Astrocyte (in vitro differentiated cells and primary cell): ENCODE data around the gene PTPRM. TPM values are rescaled to one million over a fixed set of nuclear protein-coding genes. Genes with fewer than 3 reads are reported as not detected.
A peak's percentile ranks its signal among the peaks of the same experiment; 100 is the strongest.

Source experiments
- DNase-seq: peaks from one replicate; pipeline ENCODE4 v3.0.0-alpha.2; 2010; ENCODE audit warnings: low read depth
- FAIRE-seq: peaks from 2 replicates; lab custom pipeline; 2011; peaks lifted over from hg19 to GRCh38; lab: Jason Lieb, UNC
- H2AFZ ChIP-seq: 2 replicates; pipeline ENCODE4 v1.6.0; 2012; ENCODE audit warnings: low read depth, low read length, inconsistent platforms
- H3K27ac ChIP-seq: 2 replicates; pipeline ENCODE4 v1.5.1; 2011; ENCODE audit warnings: low read depth, low read length, inconsistent platforms
- H3K27me3 ChIP-seq: 2 replicates; pipeline ENCODE4 v1.6.0; 2011; ENCODE audit warnings: low read length, inconsistent platforms; ENCODE audit not compliant: insufficient read depth
- H3K36me3 ChIP-seq: 2 replicates; pipeline ENCODE4 v1.5.1; 2011; ENCODE audit warnings: low read length, inconsistent platforms; ENCODE audit not compliant: insufficient read depth
- H3K4me1 ChIP-seq: 2 replicates; pipeline ENCODE4 v1.5.1; 2011; ENCODE audit warnings: low read length, inconsistent platforms; ENCODE audit not compliant: insufficient read depth
- H3K4me2 ChIP-seq: 2 replicates; pipeline ENCODE4 v1.6.0; 2012; ENCODE audit warnings: low read length, inconsistent platforms
- H3K4me3 ChIP-seq: 2 replicates; pipeline ENCODE4 v1.5.1; 2011; ENCODE audit warnings: low read depth, mild to moderate bottlenecking, low read length, inconsistent platforms; ENCODE audit not compliant: insufficient read depth
- H3K79me2 ChIP-seq: 2 replicates; pipeline ENCODE4 v1.6.0; 2012; ENCODE audit warnings: mild to moderate bottlenecking, low read length, inconsistent platforms; ENCODE audit not compliant: insufficient read depth
- H3K9ac ChIP-seq: 2 replicates; pipeline ENCODE4 v1.6.0; 2012; ENCODE audit warnings: mild to moderate bottlenecking, low read length, inconsistent platforms
- H3K9me3 ChIP-seq: 2 replicates; pipeline ENCODE4 v1.5.1; 2012; ENCODE audit warnings: low read depth, mild to moderate bottlenecking, low read length, inconsistent platforms; ENCODE audit not compliant: insufficient read depth
- H4K20me1 ChIP-seq: 2 replicates; pipeline ENCODE4 v1.6.0; 2012; ENCODE audit warnings: low read length, inconsistent platforms; ENCODE audit not compliant: insufficient read depth
- H3K27ac Mint-ChIP-seq: one replicate; pipeline ENCODE4 v1.8.0; 2021; ENCODE audit warnings: mild to moderate bottlenecking, mixed read lengths; ENCODE audit not compliant: unreplicated experiment
- H3K27me3 Mint-ChIP-seq: one replicate; pipeline ENCODE4 v1.8.0; 2021; ENCODE audit warnings: low read depth, mixed read lengths; ENCODE audit not compliant: unreplicated experiment
- H3K36me3 Mint-ChIP-seq: one replicate; pipeline ENCODE4 v1.8.0; 2021; ENCODE audit warnings: low read depth, mixed read lengths; ENCODE audit not compliant: unreplicated experiment
- H3K4me1 Mint-ChIP-seq: one replicate; pipeline ENCODE4 v1.8.0; 2021; ENCODE audit warnings: low read depth, mixed read lengths; ENCODE audit not compliant: unreplicated experiment
- H3K4me3 Mint-ChIP-seq: one replicate; pipeline ENCODE4 v1.8.0; 2021; ENCODE audit warnings: mild to moderate bottlenecking, moderate library complexity, mixed read lengths; ENCODE audit not compliant: unreplicated experiment
- H3K9me3 Mint-ChIP-seq: one replicate; pipeline ENCODE4 v1.8.0; 2021; ENCODE audit warnings: mild to moderate bottlenecking, mixed read lengths; ENCODE audit not compliant: unreplicated experiment
- EZH2 ChIP-seq: IDR thresholded peaks from 2 replicates; pipeline ENCODE4 v1.6.1; 2012; ENCODE audit warnings: mild to moderate bottlenecking, low read length, inconsistent platforms; ENCODE audit not compliant: insufficient read depth
- total RNA-seq: library from RNA; stranded (reverse); gene quantifications from 2 replicates; pipeline ENCODE4 v1.2.1, GENCODE V29; 2021
- TF ChIP-seq, protein P1 (sequence below): IDR thresholded peaks from 2 replicates; pipeline ENCODE4 v1.5.1; 2011; ENCODE audit warnings: low read depth, mild to moderate bottlenecking, inconsistent platforms, low read length, moderate library complexity; ENCODE audit not compliant: insufficient read depth

The PTPRM gene
- total RNA-seq, 1 donor from 2014 or later = 59.6 TPM

GRCh38 chr18:7908681-7909299 lies 341.7 kb downstream of the PTPRM start:
- Histone ChIP-seq H3K9me3 (no peaks in the 10 kb centered on the region), H3K4me1 (no peaks in the 10 kb centered on the region), H3K27me3 (no peaks in the 10 kb centered on the region), H4K20me1 (peaks cover 5% of the 10 kb centered on the region), H3K9ac (no peak overlapping the region), H3K4me2 (no peak overlapping the region), H3K4me3 (no peak overlapping the region), H3K36me3 (no peaks in the 10 kb centered on the region), H3K79me2 (no peaks in the 10 kb centered on the region), H3K27ac (no peak overlapping the region), H2AFZ (no peak overlapping the region)
- Mint-ChIP-seq H3K9me3 (no peaks in the 10 kb centered on the region), H3K27ac (no peak overlapping the region), H3K4me1 (peaks cover 6% of the 10 kb centered on the region), H3K4me3 (no peak overlapping the region), H3K36me3 (peaks cover 2% of the 10 kb centered on the region), H3K27me3 (no peaks in the 10 kb centered on the region)
- no peak for DNase-seq
- FAIRE-seq = no peak
- TF ChIP-seq EZH2 = no peak
- TF ChIP-seq, protein P1, sequence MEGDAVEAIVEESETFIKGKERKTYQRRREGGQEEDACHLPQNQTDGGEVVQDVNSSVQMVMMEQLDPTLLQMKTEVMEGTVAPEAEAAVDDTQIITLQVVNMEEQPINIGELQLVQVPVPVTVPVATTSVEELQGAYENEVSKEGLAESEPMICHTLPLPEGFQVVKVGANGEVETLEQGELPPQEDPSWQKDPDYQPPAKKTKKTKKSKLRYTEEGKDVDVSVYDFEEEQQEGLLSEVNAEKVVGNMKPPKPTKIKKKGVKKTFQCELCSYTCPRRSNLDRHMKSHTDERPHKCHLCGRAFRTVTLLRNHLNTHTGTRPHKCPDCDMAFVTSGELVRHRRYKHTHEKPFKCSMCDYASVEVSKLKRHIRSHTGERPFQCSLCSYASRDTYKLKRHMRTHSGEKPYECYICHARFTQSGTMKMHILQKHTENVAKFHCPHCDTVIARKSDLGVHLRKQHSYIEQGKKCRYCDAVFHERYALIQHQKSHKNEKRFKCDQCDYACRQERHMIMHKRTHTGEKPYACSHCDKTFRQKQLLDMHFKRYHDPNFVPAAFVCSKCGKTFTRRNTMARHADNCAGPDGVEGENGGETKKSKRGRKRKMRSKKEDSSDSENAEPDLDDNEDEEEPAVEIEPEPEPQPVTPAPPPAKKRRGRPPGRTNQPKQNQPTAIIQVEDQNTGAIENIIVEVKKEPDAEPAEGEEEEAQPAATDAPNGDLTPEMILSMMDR = no peak

DNA sequence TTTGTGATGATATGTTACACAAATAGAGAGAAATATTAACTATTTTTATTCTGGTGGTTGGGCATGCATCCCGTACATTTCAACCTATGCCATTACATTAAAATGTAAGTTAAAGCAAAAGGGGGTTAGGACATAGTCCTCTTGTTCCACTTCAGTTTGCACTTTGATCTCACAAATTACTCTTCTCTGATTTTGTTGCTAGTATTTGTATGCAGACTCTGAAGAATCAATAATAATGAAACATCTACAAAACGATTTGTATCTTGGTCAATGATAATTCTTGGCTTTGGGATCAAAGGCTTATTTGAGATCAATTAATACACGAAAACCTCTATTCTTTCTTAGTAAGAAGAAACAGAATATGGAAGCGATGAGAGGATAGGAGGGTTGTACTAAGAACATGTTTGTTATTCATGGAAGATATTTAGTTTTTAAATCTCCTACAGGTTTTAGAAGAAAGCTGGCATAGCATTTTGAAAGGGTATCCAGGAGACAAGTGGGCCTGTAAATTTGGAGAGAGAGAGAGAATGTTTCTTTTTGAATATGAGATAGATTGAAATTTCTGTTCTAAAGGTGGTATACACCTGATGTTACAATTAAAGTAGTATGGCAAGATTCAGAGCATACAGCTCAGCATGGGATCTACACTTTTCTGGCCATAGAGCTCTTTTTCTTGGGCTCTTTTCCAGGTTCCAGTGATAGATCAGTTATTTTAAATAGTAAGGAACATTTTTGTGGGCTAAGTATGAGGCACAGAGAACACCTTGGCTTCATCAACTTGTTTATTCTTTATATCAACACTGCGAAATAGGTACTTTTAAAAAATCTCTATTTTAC lies 347.9 kb downstream of the PTPRM start:
- Mint-ChIP-seq H3K4me1 (peaks cover 5% of the 10 kb centered on the region), H3K4me3 (no peak overlapping the region), H3K9me3 (no peaks in the 10 kb centered on the region), H3K27ac (no peak overlapping the region), H3K27me3 (no peaks in the 10 kb centered on the region), H3K36me3 (no peaks in the 10 kb centered on the region)
- Histone ChIP-seq H3K36me3 (no peaks in the 10 kb centered on the region), H3K4me3 (no peak overlapping the region), H3K4me2 (no peak overlapping the region), H4K20me1 (no peaks in the 10 kb centered on the region), H3K27me3 (no peaks in the 10 kb centered on the region), H3K9ac (no peak overlapping the region), H3K9me3 (no peaks in the 10 kb centered on the region), H2AFZ (no peak overlapping the region), H3K4me1 (no peaks in the 10 kb centered on the region), H3K27ac (no peak overlapping the region), H3K79me2 (no peaks in the 10 kb centered on the region)
- DNase-seq (no peak), FAIRE-seq (no peak)
- TF ChIP-seq, protein P1 = no peak
- TF ChIP-seq EZH2 = no peak

DNA sequence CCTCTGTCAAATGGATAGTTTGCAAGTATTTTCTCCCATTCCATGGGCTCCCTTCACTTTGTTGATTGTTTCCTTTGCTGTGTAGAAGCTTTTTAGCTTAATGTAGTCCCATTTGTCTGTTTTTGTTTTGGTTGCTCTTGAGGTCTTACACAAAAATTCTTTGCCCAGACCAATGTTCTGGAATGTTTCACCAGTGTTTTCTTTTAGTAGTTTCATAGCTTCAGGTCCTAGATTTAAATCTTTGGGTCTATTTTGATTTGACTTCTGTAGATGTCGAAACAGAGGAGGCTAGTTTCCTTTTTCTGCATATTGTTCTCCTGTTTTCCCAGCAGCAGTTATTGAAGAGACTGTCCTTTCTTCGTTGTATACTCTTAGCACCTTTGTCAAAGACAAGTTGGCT lies 351.6 kb downstream of the PTPRM start:
- H3K36me3 Mint-ChIP-seq = no peaks in the 10 kb centered on the region
- TF ChIP-seq, protein P1 = no peak
- no peak for TF ChIP-seq EZH2
- Histone ChIP-seq H3K79me2 (no peaks in the 10 kb centered on the region), H3K36me3 (no peaks in the 10 kb centered on the region), H4K20me1 (peaks cover 5% of the 10 kb centered on the region), H3K27me3 (no peaks in the 10 kb centered on the region), H3K27ac (no peak overlapping the region), H3K4me2 (no peak overlapping the region), H2AFZ (no peak overlapping the region), H3K4me1 (peaks cover 23% of the 10 kb centered on the region), H3K4me3 (no peak overlapping the region), H3K9ac (no peak overlapping the region), H3K9me3 (no peaks in the 10 kb centered on the region)
- DNase-seq = no peak
- FAIRE-seq = peak; percentile 41
- no peak overlapping the region for H3K27ac Mint-ChIP-seq
- no peaks in the 10 kb centered on the region for H3K9me3 Mint-ChIP-seq
- no peak overlapping the region for H3K4me3 Mint-ChIP-seq
- peaks cover 17% of the 10 kb centered on the region for H3K4me1 Mint-ChIP-seq
- no peaks in the 10 kb centered on the region for H3K27me3 Mint-ChIP-seq
